GM12865 (cell line): ENCODE measurements around the gene SYNPO2.
A peak's percentile ranks its signal among the peaks of the same experiment; 100 is the strongest.
"Not testable (repeated sequence)": the region's sequence is repeated elsewhere in the genome, so short reads cannot be mapped to it uniquely, and the experiment has no call there.

Experiments
- DNase-seq: peaks from one replicate; pipeline ENCODE4 v3.0.0; 2010; ENCODE audit warnings: low read depth
- H3K4me3 ChIP-seq: 2 replicates; pipeline ENCODE4 v1.5.1; 2011; ENCODE audit warnings: mild to moderate bottlenecking, low read depth, low read length, control low read depth
- TF ChIP-seq, protein P1 (sequence below): IDR thresholded peaks from 2 replicates; pipeline ENCODE4 v1.5.1; 2011; ENCODE audit warnings: low read length, control low read depth, low read depth, inconsistent platforms; ENCODE audit not compliant: insufficient read depth; ENCODE audit errors: missing control alignments

Gene SYNPO2

DNA sequence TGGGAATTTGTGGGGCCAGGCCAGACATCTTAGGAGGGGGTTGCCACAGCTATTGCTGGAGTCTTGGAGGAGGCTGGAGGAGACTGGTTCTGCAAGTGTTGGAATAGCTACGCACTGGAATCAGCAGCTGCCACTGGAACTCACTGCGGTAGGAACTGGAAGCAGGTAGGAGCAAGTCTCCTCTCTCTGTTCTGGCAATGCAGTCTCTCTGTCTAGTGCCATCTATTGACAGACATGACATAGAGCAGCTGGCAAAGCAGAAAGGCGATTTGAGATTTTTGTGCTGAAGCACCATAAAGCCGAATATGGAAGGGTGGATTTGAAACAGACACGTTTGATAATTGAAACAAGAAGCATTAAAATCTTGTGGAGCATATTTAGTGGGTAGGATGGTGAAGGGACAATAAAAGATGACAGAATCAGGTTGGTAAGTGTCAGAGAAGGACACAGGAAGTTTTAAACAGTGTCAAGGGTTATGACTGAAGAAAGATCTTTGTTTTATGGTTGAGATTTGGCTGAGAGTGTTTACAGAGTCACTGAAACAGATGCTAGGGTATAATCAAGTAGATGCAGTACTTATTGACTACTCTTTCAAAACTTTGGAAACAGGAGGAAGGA lies 23.5 kb upstream of the SYNPO2 start:
- peak; percentile 47 for DNase-seq
- no peak overlapping the region for H3K4me3 ChIP-seq
- TF ChIP-seq, protein P1, sequence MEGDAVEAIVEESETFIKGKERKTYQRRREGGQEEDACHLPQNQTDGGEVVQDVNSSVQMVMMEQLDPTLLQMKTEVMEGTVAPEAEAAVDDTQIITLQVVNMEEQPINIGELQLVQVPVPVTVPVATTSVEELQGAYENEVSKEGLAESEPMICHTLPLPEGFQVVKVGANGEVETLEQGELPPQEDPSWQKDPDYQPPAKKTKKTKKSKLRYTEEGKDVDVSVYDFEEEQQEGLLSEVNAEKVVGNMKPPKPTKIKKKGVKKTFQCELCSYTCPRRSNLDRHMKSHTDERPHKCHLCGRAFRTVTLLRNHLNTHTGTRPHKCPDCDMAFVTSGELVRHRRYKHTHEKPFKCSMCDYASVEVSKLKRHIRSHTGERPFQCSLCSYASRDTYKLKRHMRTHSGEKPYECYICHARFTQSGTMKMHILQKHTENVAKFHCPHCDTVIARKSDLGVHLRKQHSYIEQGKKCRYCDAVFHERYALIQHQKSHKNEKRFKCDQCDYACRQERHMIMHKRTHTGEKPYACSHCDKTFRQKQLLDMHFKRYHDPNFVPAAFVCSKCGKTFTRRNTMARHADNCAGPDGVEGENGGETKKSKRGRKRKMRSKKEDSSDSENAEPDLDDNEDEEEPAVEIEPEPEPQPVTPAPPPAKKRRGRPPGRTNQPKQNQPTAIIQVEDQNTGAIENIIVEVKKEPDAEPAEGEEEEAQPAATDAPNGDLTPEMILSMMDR, result peak; percentile 62

GRCh38 chr4:118866442-118866841 lies 22.2 kb upstream of the SYNPO2 start:
- DNase-seq, result no peak
- TF ChIP-seq, protein P1, result no peak
- H3K4me3 ChIP-seq, result no peak overlapping the region

GRCh38 chr4:118867311-118868067 lies 21.2 kb upstream of the SYNPO2 start:
- TF ChIP-seq, protein P1, result no peak
- DNase-seq, result no peak
- H3K4me3 ChIP-seq, result no peak overlapping the region

DNA sequence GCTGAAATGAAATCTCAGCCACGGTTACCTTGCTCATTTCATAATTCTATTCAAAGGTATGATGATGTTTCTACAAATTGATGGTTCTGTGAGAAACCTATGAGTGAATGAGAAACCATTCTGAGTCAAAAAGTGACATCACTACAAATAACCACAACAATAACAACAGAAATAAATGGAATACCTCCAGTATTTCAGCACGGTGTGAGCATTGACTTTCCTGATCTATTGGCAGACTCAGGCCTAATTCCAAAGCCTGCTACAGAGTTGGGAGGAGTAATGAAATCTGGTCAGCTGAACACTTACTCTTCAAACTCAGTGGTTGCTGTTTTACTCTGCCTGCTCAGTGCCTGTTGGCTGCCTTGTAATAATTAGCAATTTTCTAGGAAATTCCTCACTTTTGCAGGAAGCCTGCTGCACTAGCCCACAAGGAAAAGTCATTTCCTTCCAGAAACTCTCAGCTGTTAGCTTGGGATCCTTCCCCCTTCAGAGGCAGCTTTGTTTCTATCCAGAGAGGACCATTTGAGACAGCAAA lies 18.8 kb upstream of the SYNPO2 start:
- TF ChIP-seq, protein P1, result no peak
- no peak for DNase-seq
- no peak overlapping the region for H3K4me3 ChIP-seq

GRCh38 chr4:118872181-118872580 lies 16.5 kb upstream of the SYNPO2 start:
- DNase-seq, result no peak
- H3K4me3 ChIP-seq, result no peak overlapping the region
- TF ChIP-seq, protein P1, result no peak

GRCh38 chr4:118877797-118878196 lies 10.9 kb upstream of the SYNPO2 start:
- H3K4me3 ChIP-seq, result no peak overlapping the region
- TF ChIP-seq, protein P1, result no peak
- no peak for DNase-seq

GRCh38 chr4:118878507-118878906 lies 10.1 kb upstream of the SYNPO2 start:
- H3K4me3 ChIP-seq, DNase-seq: not testable (repeated sequence)
